Loucy (cell line): ENCODE measurements around the gene PLEKHN1.

Experiments
- H2AFZ ChIP-seq: fragments of 200-600 bp; sonication (generic); 2 replicates; pipeline ENCODE4 v1.6.0; 2016; ENCODE audit warnings: antibody characterized with exemption, mild to moderate bottlenecking, low read length, moderate library complexity
- H3F3A ChIP-seq: fragments of 200-600 bp; 2 replicates; pipeline ENCODE4 v1.6.0; 2016; ENCODE audit warnings: antibody characterized with exemption, low read depth, mild to moderate bottlenecking
- H3K27me3 ChIP-seq: fragments of 200-600 bp; sonication (generic); 2 replicates; pipeline ENCODE4 v1.6.1; 2014; ENCODE audit warnings: low read length, mild to moderate bottlenecking; ENCODE audit not compliant: insufficient read depth, poor library complexity, severe bottlenecking
- H3K36me3 ChIP-seq: fragments of 200-600 bp; sonication (generic); 2 replicates; pipeline ENCODE4 v1.6.1; 2016; ENCODE audit warnings: low read length; ENCODE audit not compliant: insufficient read depth
- H3K4me1 ChIP-seq: fragments of 200-600 bp; sonication (generic); 2 replicates; pipeline ENCODE4 v1.5.1; 2014; ENCODE audit warnings: low read length, mild to moderate bottlenecking; ENCODE audit not compliant: insufficient read depth, poor library complexity, severe bottlenecking
- H3K4me2 ChIP-seq: fragments of 200-600 bp; sonication (generic); 2 replicates; pipeline ENCODE4 v1.6.0; 2014; ENCODE audit warnings: antibody characterized with exemption, low read length, low read depth, mild to moderate bottlenecking; ENCODE audit not compliant: poor library complexity, severe bottlenecking
- H3K4me3 ChIP-seq: fragments of 200-600 bp; sonication (generic); 2 replicates; pipeline ENCODE4 v1.5.1; 2014; ENCODE audit warnings: low read length, mild to moderate bottlenecking, mixed read lengths; ENCODE audit not compliant: poor library complexity, severe bottlenecking
- H3K79me2 ChIP-seq: fragments of 200-600 bp; sonication (generic); 2 replicates; pipeline ENCODE4 v1.6.1; 2014; ENCODE audit warnings: low read length; ENCODE audit not compliant: insufficient read depth
- H3K9ac ChIP-seq: fragments of 200-600 bp; sonication (generic); 2 replicates; pipeline ENCODE4 v1.6.0; 2014; ENCODE audit warnings: mild to moderate bottlenecking, low read depth, low read length, moderate library complexity; ENCODE audit not compliant: poor library complexity, severe bottlenecking
- H3K9me2 ChIP-seq: fragments of 200-600 bp; sonication (generic); replicated peaks from 2 replicates; pipeline ENCODE4 v1.6.1; 2016; ENCODE audit warnings: low read depth, low read length, mixed read lengths
- H3K9me3 ChIP-seq: fragments of 200-600 bp; sonication (generic); 2 replicates; pipeline ENCODE4 v1.6.1; 2014; ENCODE audit warnings: mild to moderate bottlenecking, antibody characterized with exemption, low read length, low read depth; ENCODE audit not compliant: insufficient read depth
- H4K20me1 ChIP-seq: fragments of 200-600 bp; sonication (generic); 2 replicates; pipeline ENCODE4 v1.6.0; 2014; ENCODE audit warnings: antibody characterized with exemption, low read length, mild to moderate bottlenecking; ENCODE audit not compliant: insufficient read depth, poor library complexity, severe bottlenecking
- CTCF ChIP-seq: fragments of 200-600 bp; sonication (generic); conservative IDR thresholded peaks from 2 replicates; pipeline ENCODE4 v1.5.1; 2014; ENCODE audit warnings: mild to moderate bottlenecking, antibody characterized with exemption, low read length
- EZH2phosphoT487 ChIP-seq: fragments of 200-600 bp; IDR thresholded peaks from 2 replicates; pipeline ENCODE4 v1.6.1; 2018; ENCODE audit warnings: antibody characterized with exemption, mild to moderate bottlenecking, moderate library complexity, borderline replicate concordance

PLEKHN1 gene

GRCh38 chr1:969260-969855 is 3.1 kb downstream of the PLEKHN1 start:
- Histone ChIP-seq H3K36me3 (no peaks in the 10 kb centered on the region), H3K9ac (no peak overlapping the region), H3K9me3 (no peaks in the 10 kb centered on the region), H3K4me3 (no peak overlapping the region), H3K4me2 (no peak overlapping the region), H4K20me1 (no peaks in the 10 kb centered on the region), H3K79me2 (no peaks in the 10 kb centered on the region), H3K4me1 (peaks cover 16% of the 10 kb centered on the region), H3K27me3 (no peaks in the 10 kb centered on the region), H2AFZ (no peak overlapping the region), H3F3A (no peaks in the 10 kb centered on the region), H3K9me2 (no peaks in the 10 kb centered on the region)
- TF ChIP-seq CTCF (no peak), EZH2phosphoT487 (no peak)

GRCh38 chr1:970242-970972 is 4.1 kb downstream of the PLEKHN1 start:
- no peak overlapping the region for H3K4me2 ChIP-seq
- no peaks in the 10 kb centered on the region for H3K79me2 ChIP-seq
- no peaks in the 10 kb centered on the region for H3K9me2 ChIP-seq
- H3K36me3 ChIP-seq, result no peaks in the 10 kb centered on the region
- H2AFZ ChIP-seq, result no peak overlapping the region
- H3K9ac ChIP-seq, result no peak overlapping the region
- H3K4me1 ChIP-seq, result peaks cover 16% of the 10 kb centered on the region
- H4K20me1 ChIP-seq, result no peaks in the 10 kb centered on the region
- no peaks in the 10 kb centered on the region for H3F3A ChIP-seq
- no peak for TF ChIP-seq EZH2phosphoT487
- TF ChIP-seq CTCF, result no peak
- H3K27me3 ChIP-seq, result no peaks in the 10 kb centered on the region
- H3K9me3 ChIP-seq, result no peaks in the 10 kb centered on the region
- no peak overlapping the region for H3K4me3 ChIP-seq

- Histone ChIP-seq H3K4me1 (peaks cover 19% of the 10 kb centered on the region), H2AFZ (no peak overlapping the region), H3K9me3 (no peaks in the 10 kb centered on the region), H3K4me3 (no peak overlapping the region), H3K79me2 (no peaks in the 10 kb centered on the region), H3K36me3 (no peaks in the 10 kb centered on the region), H3K9ac (no peak overlapping the region), H3K9me2 (no peaks in the 10 kb centered on the region), H3F3A (no peaks in the 10 kb centered on the region), H3K4me2 (no peak overlapping the region), H3K27me3 (no peaks in the 10 kb centered on the region), H4K20me1 (no peaks in the 10 kb centered on the region)
- TF ChIP-seq EZH2phosphoT487, result no peak
- TF ChIP-seq CTCF, result no peak
Measured at GRCh38 chr1:970973-971730, 4.9 kb downstream of the PLEKHN1 start.
